Panc1 (cell line): ENCODE measurements around the gene SLC20A1. TPM values are rescaled to one million over a fixed set of nuclear protein-coding genes. Genes with fewer than 3 reads are reported as not detected.

ENCODE experiments used
- ATAC-seq: fragments of 200-7000 bp; cut with Tn5 transposase; 2 replicates; pipeline ENCODE4 v1.9.1; 2020; ENCODE audit warnings: mild to moderate bottlenecking, moderate library complexity
- Bru-seq: library from RNA; stranded (reverse); fragments of 400-500 nt; gene quantifications from one replicate; lab custom pipeline; 2021; lab: Mats Ljungman, UMichigan
- BruChase-seq, 2 experiments: library from RNA; stranded (reverse); fragments of 400-500 nt; gene quantifications; one replicate each; lab custom pipeline; 2021; lab: Mats Ljungman, UMichigan
- BruUV-seq: library from RNA; stranded (reverse); fragments of 400-500 nt; replicated peaks from 2 replicates; lab custom pipeline; 2021; lab: Mats Ljungman, UMichigan
- CTCF ChIA-PET: fragments of 300-600 bp; sonication (Branson Sonifier 250); formaldehyde crosslinking; loops from one replicate; lab custom pipeline; 2022; ENCODE audit warnings: antibody characterized with exemption; lab: Charles Lee
- POLR2A ChIA-PET: fragments of 300-600 bp; sonication (Branson Sonifier 250); formaldehyde crosslinking; loops from one replicate; lab custom pipeline; 2022; ENCODE audit warnings: antibody characterized with exemption; lab: Charles Lee
- DNase-seq: peaks from one replicate; pipeline ENCODE4 v3.0.0-alpha.2; 2010; ENCODE audit warnings: low read depth, low spot score
- H3K27ac ChIP-seq: 2 replicates; pipeline ENCODE4 v1.5.1; 2011; ENCODE audit warnings: mild to moderate bottlenecking, low read length, inconsistent platforms
- H3K27me3 ChIP-seq: fragments of 200-500 bp; sonication (Bioruptor generic); 2 replicates; pipeline ENCODE4 v1.6.0; 2014; ENCODE audit warnings: low read length, inconsistent platforms; ENCODE audit not compliant: control insufficient read depth, insufficient read depth
- H3K36me3 ChIP-seq: fragments of 200-500 bp; sonication (Bioruptor generic); 2 replicates; pipeline ENCODE4 v1.5.1; 2014; ENCODE audit warnings: inconsistent platforms, mild to moderate bottlenecking, low read length, moderate library complexity; ENCODE audit not compliant: control insufficient read depth, insufficient read depth
- H3K4me1 ChIP-seq: 2 replicates; pipeline ENCODE4 v1.5.1; 2011; ENCODE audit warnings: inconsistent platforms, mild to moderate bottlenecking, low read length, moderate library complexity; ENCODE audit not compliant: control insufficient read depth, insufficient read depth
- H3K4me3 ChIP-seq, 2 experiments: 2 replicates each; pipeline ENCODE4 v1.5.1; 2011 to 2012; ENCODE audit warnings: low read depth in 2 of 2, low read length in 2 of 2, mild to moderate bottlenecking in 2 of 2, inconsistent platforms in 1 of 2, moderate library complexity in 1 of 2
- H3K9me3 ChIP-seq: fragments of 200-500 bp; sonication (Bioruptor generic); 2 replicates; pipeline ENCODE4 v1.5.1; 2014; ENCODE audit warnings: low read depth, mild to moderate bottlenecking, inconsistent platforms, low read length, moderate library complexity; ENCODE audit not compliant: control insufficient read depth, insufficient read depth
- CTCF ChIP-seq: fragments of 450-650 bp; IDR thresholded peaks from 2 replicates; pipeline ENCODE4 v1.5.1; 2017; ENCODE audit warnings: mild to moderate bottlenecking
- POLR2AphosphoS5 ChIP-seq: IDR thresholded peaks from 2 replicates; pipeline ENCODE4 v1.6.1; 2012; ENCODE audit warnings: mild to moderate bottlenecking, low read depth, low read length, moderate library complexity
- REST ChIP-seq, 2 experiments: IDR thresholded peaks; 2 replicates each; pipeline ENCODE4 v1.6.1; 2011 to 2012; ENCODE audit warnings: low read depth in 2 of 2, control low read depth in 1 of 2, low read length in 1 of 2, mild to moderate bottlenecking in 1 of 2, moderate library complexity in 1 of 2; ENCODE audit not compliant: insufficient read depth in 1 of 2
- SIN3A ChIP-seq: IDR thresholded peaks from 2 replicates; pipeline ENCODE4 v1.6.1; 2012; ENCODE audit warnings: low read depth, mild to moderate bottlenecking, low read length, moderate library complexity, borderline replicate concordance; ENCODE audit not compliant: insufficient read depth
- TCF7L2 ChIP-seq: IDR thresholded peaks from 2 replicates; pipeline ENCODE4 v1.6.1; 2011; ENCODE audit warnings: mild to moderate bottlenecking, low read depth, low read length, inconsistent platforms
- in situ Hi-C: cut with HindIII; loops from 2 replicates; pipeline ENCODE4 v1.10.0; 2016; ENCODE audit warnings: low sequenced_read_pairs, low pct_unique_long_range_greater_than_20kb
- intact Hi-C: fragments of 100-400 bp; cut with micrococcal nuclease; formaldehyde crosslinking; loops from one replicate; pipeline ENCODE4 v1.10.0; 2022; ENCODE audit not compliant: unreplicated experiment
- long read RNA-seq: library from polyadenylated mRNA; unstranded; transcript quantifications from one replicate; pipeline ENCODE4 v2.0.0, GENCODE V29; 2021; ENCODE audit not compliant: unreplicated experiment
- polyA plus RNA-seq: library from polyadenylated mRNA; unstranded; fragments of >200 nt; gene quantifications from one replicate; pipeline ENCODE4 v1.2.1, GENCODE V29; 2012; ENCODE audit warnings: missing spikeins; ENCODE audit not compliant: insufficient read length
- total RNA-seq: library from RNA; stranded (reverse); gene quantifications from one replicate; pipeline ENCODE4 v1.2.1, GENCODE V29; 2021; ENCODE audit not compliant: unreplicated experiment

The SLC20A1 gene
- total RNA-seq (72.0 TPM), Bru-seq, nascent RNA (percentile 98 among the genes with signal in this experiment), BruChase-seq, experiment 1, labeled RNA remaining after a 2-hour chase (percentile 98 among the genes with signal in this experiment), BruChase-seq, experiment 2, labeled RNA remaining after a 6-hour chase (percentile 96 among the genes with signal in this experiment)
- polyA plus RNA-seq = 22.8 TPM
- long read RNA-seq, transcript SLC20A1-201 (11 exons, 3,381 nt) = major isoform, 119 of 173 reads
- long read RNA-seq, partial matches to known transcripts = 26 of 173 reads
- long read RNA-seq, other reads (novel, unspliced or antisense) = 28 of 173 reads

GRCh38 chr2:112645310-112646101 is at the start of gene SLC20A1:
Gene SLC20A1 (plus strand): TSS chr2:112645939. CDS start chr2:112646829, 890 bp downstream.
- Histone ChIP-seq H3K4me1 (peaks cover 42% of the 10 kb centered on the region), H3K27ac (peak within 1 kb of the TSS; percentile 94), H3K27me3 (no peaks in the 10 kb centered on the region), H3K4me3 (peak within 1 kb of the TSS; percentile 70 to 86), H3K9me3 (no peaks in the 10 kb centered on the region), H3K36me3 (peaks cover 33% of the 10 kb centered on the region)
- ChIA-PET POLR2A (interaction anchor here (0.5 to 0.7 kb wide), 6 partner anchors 13 to 76 kb away, joined by 3 to 15 read pairs (median 5); no protein-coding TSS in a partner anchor), CTCF (interaction anchor here (1.3 kb wide), 1 partner anchor 15 kb away, joined by 6 read pairs; no protein-coding TSS in a partner anchor)
- ATAC-seq (peak; percentile 95), DNase-seq (peak; percentile 66)
- peak; percentile 81; the same call in 1 of the 2 replicates for TF ChIP-seq SIN3A
- no peak for TF ChIP-seq REST (IDR thresholded peaks at IDR 0.05; ENCODE audit: insufficient read depth in 1 of 2, low read depth in 2 of 2, low read length in 1 of 2)
- peak; percentile 84 for TF ChIP-seq POLR2AphosphoS5
- TF ChIP-seq CTCF = peak; percentile 35
- BruUV-seq = no TSS peak
- intact Hi-C loops = no loop called here
- in situ Hi-C loops = no loop called here

- ATAC-seq (no peak), DNase-seq (no peak)
- Histone ChIP-seq H3K4me1 (no peaks in the 10 kb centered on the region), H3K27me3 (no peaks in the 10 kb centered on the region), H3K4me3 (no peak overlapping the region), H3K9me3 (no peaks in the 10 kb centered on the region), H3K27ac (no peak overlapping the region), H3K36me3 (no peaks in the 10 kb centered on the region)
- ChIA-PET CTCF (interaction anchor here (0.7 kb wide), 1 partner anchor 257 kb away, joined by 4 read pairs; no protein-coding TSS in a partner anchor), POLR2A (no interaction called here)
- TF ChIP-seq TCF7L2 (no peak), REST (IDR thresholded peaks at IDR 0.05; ENCODE audit: insufficient read depth in 1 of 2, low read depth in 2 of 2, low read length in 1 of 2) (no peak), SIN3A (no peak), CTCF (no peak), POLR2AphosphoS5 (no peak)
- in situ Hi-C loops = no loop called here
- intact Hi-C loops = no loop called here
- BruUV-seq = no TSS peak
These were observed 48.0 kb upstream of the SLC20A1 start for GRCh38 chr2:112597537-112598322.
